Endometrial microvascular endothelial cells (primary cell): ENCODE measurements around the gene OAF. TPM values are rescaled to one million over a fixed set of nuclear protein-coding genes. Genes with fewer than 3 reads are reported as not detected.
"Not testable (repeated sequence)": the region's sequence is repeated elsewhere in the genome, so short reads cannot be mapped to it uniquely, and the experiment has no call there.

Experiments
- in situ Hi-C: cut with HindIII; loops from 2 replicates; pipeline ENCODE4 v1.10.0; 2017; ENCODE audit warnings: low sequenced_read_pairs, low pct_unique_long_range_greater_than_20kb; ENCODE audit errors: inconsistent ontology term
- total RNA-seq: library from RNA; depleted of rRNA; stranded (reverse); fragments of >200 nt; gene quantifications from one replicate; pipeline ENCODE4 v1.2.3, GENCODE V29; 2015; ENCODE audit errors: inconsistent ontology term

Gene OAF
- total RNA-seq, 1 donor from 2014 or later, result 51.8 TPM

DNA sequence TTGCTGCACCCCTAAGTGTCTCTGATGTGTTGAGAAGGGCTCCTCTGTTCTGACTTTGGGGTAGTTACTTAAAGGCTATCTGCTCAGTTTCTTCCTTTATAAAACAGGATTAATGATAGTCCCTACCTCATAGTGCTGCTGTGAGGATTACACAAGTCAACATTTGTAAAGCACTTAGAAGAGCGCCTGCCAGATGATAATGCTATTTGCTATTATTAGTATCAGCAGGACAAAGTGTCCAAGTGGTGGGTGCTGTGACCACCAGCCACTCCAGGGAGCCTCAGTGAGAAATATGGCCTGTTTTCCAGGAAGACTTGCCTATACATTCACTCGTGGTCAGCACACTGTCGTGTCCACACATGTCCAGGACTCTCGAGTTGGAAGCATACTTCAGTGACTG, 45.3 kb downstream of the OAF start:
- in situ Hi-C loops, result no loop called here

DNA sequence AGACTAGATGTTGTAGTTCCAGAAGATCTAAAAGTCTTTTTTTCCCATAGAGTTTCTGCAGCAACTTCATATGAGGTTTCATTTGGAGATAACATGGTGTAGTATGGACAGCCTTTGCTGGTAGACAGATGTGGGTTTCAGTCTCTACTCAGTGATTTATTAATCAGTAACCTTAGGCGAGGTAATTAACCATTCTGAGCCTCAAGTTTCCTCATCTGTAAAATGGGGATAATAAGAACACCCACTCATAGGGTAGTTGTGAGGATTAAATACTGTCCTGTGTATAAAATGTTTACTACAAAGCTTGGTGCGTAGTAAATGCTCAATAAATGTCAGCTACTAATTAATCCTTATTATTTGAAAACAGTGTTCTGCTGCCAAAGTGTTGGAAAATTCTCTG, 45.9 kb downstream of the OAF start:
- in situ Hi-C loops, result no loop called here

DNA sequence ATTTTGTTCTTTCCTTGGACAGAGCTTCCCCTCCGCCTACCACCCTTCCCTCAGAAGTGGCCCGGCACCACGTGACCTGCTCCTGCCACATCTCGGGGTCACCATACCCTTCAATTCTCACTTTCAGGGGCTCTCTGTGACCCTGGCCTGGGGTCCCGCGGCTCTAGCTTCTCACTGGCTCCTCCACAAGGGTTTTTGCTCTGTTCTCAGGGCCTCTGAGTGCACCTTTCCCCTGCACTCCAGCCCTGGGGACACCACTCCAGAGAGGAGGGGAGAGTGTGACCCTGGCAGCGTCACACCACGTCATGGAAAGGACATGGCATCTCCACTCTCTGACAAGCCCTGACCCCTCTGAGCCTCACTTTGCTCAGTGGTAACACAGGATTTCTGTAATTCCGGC, 46.5 kb downstream of the OAF start:
- in situ Hi-C loops, result no loop called here

DNA sequence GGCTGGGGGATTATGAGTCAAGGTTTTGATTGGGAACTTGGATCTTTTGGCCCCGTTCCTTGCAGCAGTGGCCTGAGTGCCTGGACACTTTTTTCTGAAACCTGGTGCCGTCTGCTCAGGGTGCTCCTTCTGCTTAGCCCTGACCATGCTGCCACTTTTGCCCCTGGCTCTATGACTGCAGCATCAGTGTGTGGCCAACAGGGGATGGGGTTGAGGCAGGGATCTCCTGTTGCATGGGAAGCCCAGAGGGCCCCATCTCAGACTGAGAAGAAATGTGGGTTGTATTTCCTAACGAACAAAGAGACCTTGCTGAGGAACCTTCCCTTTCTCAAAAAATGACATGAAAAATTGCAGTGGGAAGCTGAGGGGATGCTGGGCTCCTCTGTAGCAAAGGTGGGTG, 47.8 kb downstream of the OAF start:
- in situ Hi-C loops, result no loop called here

DNA sequence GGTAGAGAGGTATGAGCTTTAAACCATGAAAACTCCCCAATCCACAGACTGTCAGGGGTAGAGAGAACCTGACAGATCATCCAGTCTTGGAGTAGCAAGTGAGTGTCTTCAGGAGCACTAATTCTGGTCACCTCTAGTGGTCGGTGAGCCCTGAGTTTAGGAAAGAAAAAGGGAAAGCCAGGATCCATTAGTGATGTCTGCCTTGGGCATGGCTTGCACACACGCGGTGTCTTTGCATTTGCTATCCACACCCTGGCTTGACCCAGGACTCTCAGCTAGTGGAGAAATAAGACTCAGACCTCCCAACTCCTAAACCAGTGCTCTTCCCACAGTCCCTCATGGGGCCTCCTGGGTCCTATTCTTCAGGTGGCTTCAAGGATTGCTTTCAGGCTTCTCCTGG, 48.4 kb downstream of the OAF start:
- in situ Hi-C loops, result no loop called here

DNA sequence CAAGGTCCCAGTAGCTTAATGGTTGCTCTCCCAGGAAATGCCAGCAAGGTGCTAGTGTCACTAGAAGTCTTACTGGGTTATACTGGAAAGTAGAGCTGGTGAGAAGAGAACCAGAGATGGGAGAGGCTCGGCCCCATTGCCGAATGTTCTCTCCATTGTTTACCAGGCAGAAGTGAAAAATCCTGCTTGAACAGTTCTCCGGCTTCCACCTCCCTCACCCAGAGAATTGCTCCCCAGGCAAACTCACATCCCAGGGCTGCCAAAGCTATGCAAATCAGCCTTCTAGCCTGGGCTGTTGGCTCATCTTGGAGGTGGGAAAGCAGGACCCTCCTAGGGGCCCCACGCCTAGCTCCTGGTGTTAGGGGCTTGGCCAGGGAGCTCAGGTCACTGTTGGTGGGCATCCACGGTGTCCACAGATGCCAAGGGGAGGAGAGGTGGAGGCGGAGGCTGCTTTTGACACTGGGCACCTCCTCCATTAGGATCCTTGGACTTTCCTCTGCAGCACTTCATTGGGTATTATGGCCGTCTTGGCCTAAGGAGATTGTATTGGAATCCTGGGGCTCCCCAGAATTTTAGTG, 49.2 kb downstream of the OAF start:
- in situ Hi-C loops, result no loop called here

DNA sequence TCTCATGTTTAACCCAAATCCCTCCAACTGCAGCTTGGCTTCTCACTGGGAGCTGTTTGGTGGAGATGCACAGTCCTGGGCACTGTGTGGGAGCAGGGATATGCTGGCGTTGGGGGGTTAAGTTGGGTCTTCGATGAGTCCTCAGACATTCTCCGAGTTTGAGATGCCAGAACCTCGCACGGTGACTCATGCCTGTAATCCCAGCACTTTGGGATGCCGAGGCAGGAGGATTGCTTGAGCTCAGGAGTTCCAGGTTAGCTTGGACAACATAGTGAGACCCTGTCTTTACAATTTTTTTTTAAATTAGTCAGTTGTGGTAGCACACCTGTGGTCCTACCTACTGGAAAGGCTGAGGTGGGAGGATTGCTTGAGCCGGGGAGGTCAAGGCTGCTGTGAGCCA, 49.8 kb downstream of the OAF start:
- in situ Hi-C loops, result no loop called here

DNA sequence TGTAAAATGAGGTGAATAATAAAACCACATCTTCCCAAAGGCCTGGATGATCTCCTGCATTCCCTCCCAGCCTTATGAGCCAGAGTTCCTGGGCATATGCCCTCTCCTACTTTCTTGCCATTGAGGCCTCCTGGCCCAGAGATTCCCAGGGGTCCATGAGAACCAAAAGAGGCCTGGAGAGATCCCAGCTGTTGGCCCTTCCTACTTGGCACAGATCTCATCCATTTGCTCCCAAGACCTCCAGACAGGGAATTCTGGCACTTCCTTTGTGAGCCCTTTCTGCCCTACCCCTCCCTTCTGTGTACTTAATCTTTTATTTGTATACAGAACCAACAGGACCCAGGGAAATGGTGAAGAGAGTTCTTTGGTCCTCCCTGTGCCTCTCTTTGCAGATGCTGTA, 50.5 kb downstream of the OAF start:
- in situ Hi-C loops, result no loop called here

DNA sequence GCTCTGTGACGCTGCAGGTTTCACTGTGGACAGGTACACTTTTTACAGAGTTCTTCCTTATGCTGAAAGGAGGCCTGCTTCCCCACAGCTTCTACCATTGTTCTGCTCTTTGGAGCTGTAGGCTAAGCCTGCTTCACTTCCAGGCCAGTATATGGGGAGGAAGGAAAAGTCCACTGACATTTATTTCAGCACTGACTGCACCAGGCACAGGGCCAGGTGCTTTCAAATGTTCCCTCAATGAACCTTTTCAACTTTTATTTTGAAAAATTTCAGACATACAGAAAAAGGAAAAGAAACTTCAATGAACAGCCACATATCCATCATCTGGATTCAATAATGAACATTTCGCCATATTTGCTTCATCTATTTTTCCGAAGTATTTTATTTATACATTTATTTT, 51.1 kb downstream of the OAF start:
- in situ Hi-C loops, result no loop called here

DNA sequence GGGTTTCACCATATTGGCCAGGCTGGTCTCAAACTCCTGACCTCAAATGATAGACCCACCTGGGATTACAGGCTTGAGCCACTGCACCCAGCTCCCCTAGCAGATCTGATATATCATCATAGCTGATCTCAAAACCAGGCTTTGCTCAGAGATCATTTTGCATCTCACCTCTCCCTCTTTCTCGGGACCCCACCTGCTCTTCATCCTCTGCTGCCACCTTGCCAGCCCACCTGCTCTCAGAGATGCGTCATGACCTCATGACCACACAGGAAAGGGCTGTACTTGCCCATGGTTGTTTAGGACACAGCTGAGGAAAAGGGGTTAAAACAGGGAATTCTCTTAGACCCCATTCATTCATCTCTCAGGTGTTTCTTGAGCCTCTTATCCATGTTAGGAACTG, 56.5 kb downstream of the OAF start:
- in situ Hi-C loops, result no loop called here

DNA sequence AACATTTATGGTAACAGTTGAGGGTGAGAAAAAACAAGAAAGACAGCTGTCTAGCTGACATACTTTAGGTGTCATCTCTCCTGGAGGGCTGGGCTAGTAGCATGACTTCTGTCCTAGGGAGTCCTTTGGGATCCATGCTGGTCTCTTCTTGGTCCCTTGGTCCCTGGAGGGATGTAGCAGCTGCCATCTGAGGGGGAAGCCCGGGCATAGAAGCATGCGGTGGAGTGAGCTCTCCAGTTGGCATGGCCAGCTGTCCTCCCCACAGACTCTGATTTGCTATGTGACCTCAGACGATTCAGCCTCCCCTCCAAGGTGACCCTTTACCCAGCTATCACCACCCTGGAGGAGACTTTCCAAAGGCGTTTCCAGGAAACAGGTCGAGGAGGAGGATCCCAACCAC, 57.9 kb downstream of the OAF start:
- in situ Hi-C loops, result no loop called here

DNA sequence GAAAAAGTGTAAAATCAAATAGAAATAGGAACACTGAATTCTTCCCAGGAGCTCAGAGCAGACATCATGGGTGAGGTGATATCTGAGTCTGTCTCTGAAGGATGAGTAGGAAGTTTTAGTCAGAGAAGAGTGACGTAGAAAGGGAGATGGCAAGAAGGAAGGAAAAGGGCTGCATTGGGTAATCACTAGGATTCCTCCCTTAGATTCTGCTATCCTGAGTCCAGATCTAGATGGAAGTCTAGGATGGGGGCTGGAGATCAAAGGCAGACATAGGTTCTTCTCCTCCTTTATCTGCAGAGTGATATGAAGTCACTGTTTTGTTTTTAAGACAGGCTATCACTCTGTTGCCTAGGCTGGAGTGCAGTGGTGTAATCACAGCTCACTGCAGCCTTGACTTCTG, 59.6 kb downstream of the OAF start:
- in situ Hi-C loops, result no loop called here

DNA sequence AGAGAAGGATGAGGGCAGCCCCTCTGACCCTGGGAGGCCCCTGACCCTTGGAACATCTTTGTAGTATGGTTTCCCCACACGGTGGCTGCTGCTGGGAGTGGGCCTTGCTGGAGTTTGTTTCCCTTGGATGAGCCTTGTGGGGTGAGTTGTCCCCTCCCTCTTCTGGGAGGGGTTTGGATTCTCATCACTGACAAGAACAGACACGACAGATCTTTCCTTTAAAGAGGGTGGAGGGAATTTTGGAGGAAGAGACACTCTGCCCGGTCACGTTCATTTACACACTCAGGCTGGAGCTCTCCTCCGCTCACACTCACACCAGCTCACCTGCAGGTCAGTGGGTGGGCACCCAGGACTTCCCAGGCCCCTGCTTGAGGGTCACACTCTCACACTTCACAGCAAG, 60.8 kb downstream of the OAF start:
- in situ Hi-C loops, result no loop called here

DNA sequence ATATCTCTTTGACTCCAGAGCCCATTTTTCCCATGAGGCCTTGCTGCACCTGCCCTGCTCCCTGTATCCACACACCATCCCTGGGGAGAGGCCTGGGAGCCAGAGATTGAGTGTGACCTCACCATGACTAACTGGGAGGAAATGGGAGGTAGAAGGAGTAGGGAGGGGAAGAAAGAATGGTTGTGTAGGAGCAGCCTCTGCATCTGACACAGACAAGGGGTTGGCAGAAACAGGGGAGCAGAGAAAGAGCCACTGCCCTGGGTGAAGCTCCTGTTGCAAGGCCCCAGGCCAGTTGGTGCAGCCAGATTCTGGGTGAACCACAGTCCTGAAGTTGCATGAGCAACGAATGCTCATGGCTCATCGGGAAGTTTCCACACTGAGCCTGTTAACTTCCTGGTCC, 61.5 kb downstream of the OAF start:
- in situ Hi-C loops, result no loop called here

DNA sequence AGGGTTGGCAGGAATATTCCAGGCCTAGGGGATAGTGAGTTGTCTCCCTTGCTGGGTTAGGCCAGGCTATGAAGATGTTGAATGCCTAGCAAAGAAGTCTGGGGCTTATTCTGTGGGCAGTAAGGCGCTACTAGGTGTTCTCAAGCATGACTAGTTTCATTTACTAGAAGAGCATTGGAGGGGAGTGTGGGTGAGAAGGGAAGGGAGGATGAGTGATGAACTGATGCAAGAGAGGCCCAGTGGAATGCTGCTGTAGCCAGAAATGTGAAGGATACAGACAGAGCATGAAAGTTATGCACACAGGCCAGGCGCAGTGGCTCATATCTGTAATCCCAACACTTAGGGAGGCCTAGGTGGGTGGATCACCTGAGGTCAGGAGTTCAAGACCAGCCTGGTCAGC, 62.6 kb downstream of the OAF start:
- in situ Hi-C loops, result no loop called here

DNA sequence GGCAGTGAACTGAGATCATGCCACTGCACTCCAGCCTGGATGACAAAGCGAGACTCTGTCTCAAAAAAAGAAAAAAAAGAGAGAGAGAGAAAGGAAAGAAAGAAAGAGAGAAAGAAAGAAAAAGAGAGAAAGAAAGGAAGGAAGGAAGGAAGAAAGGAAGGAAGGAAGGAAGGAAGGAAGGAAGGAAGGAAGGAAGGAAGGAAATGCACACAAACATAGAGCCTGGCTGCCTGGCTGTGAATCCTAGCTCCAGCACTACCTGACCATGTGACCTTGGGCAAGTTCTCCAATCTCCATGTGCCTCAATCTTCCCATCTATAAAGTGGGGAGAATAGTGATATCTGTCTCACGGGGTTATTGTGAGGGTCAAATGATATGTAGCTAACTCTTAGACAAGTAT, 63.1 kb downstream of the OAF start:
- in situ Hi-C loops, result not testable (repeated sequence)

DNA sequence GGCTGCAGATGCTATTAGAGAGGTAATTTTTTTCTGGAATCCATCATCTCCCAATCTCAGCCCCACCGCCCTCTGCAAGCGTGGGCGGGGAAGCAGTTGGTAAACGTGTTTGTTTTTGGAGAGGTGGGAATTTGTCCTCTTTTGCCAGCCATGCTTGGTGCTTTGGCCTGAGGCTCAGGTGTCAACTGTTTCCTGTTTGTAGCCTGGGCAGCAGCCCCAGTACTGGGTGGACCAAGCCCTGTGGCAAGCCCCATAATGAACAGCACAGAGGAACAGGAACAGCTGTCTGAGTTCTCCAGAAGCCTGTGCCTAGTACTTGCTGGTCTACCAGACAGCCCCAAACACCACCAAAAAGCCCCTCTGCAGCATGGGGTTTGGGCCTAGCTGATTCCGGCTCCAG, 68.7 kb downstream of the OAF start:
- in situ Hi-C loops, result no loop called here

Other genes with a start within 250 kb of the OAF start
- not detected for gene TRIM29, start 72.9 kb upstream of the OAF start, total RNA-seq
- 0.93 TPM for gene POU2F3, start 29.1 kb downstream of the OAF start, total RNA-seq
- 14.6 TPM for gene TLCD5, start 114.3 kb downstream of the OAF start, total RNA-seq
- gene ARHGEF12, start 125.4 kb downstream of the OAF start, total RNA-seq, result 60.8 TPM